A549 (cell line): Measurements from ENCODE around the gene RASGEF1C. TPM values are rescaled to one million over a fixed set of nuclear protein-coding genes. Genes with fewer than 3 reads are reported as not detected.

Experiments used
- ATAC-seq, 2 experiments: fragments of 200-7000 bp in 1 of 2; fragments of >200 bp in 1 of 2; cut with Nextera tagmentation in 1 of 2; cut with Tn5 transposase in 1 of 2; 3 replicates each; pipeline versions ENCODE4 v1.8.0 to v1.9.1; 2018 to 2020; ENCODE audit warnings: mild to moderate bottlenecking in 1 of 2, moderate library complexity in 1 of 2
- CTCF ChIA-PET: fragments of 300-600 bp; sonication (Branson Sonifier 250); formaldehyde crosslinking; extraction: SDS; loops from one replicate; lab custom pipeline; 2021; ENCODE audit warnings: antibody characterized with exemption, inconsistent platforms; lab: Yijun Ruan, JAX
- POLR2A ChIA-PET: fragments of 350-600 bp; formaldehyde crosslinking; extraction: SDS; loops from one replicate; lab custom pipeline; 2021; ENCODE audit warnings: antibody characterized with exemption, inconsistent platforms; lab: Yijun Ruan, JAX
- DNase-seq, 2 experiments: peaks; one replicate each; pipeline versions ENCODE4 v3.0.0 to v3.0.0-alpha.2; 2011 to 2016; ENCODE audit warnings: low read depth in 1 of 2, low spot score in 1 of 2
- FAIRE-seq: peaks from 2 replicates; lab custom pipeline; 2011; peaks lifted over from hg19 to GRCh38; lab: Jason Lieb, UNC
- H3K27ac ChIP-seq, 2 experiments: fragments of >200 bp; sonication (Bioruptor Twin); formaldehyde crosslinking; 3 replicates each; pipeline ENCODE4 v1.5.1; 2016 to 2017
- H3K4me1 ChIP-seq: fragments of >200 bp; sonication (Bioruptor Twin); formaldehyde crosslinking; 3 replicates; pipeline ENCODE4 v1.6.1; 2016
- H3K4me2 ChIP-seq: fragments of >200 bp; sonication (Bioruptor Twin); formaldehyde crosslinking; 3 replicates; pipeline ENCODE4 v1.6.1; 2016
- H3K4me3 ChIP-seq: fragments of >200 bp; sonication (Bioruptor Twin); formaldehyde crosslinking; 3 replicates; pipeline ENCODE4 v1.5.1; 2016
- H3K9me3 ChIP-seq: fragments of >200 bp; sonication (Bioruptor Twin); formaldehyde crosslinking; 3 replicates; pipeline ENCODE4 v1.6.1; 2016
- ESRRA ChIP-seq: fragments of 150-350 bp; IDR thresholded peaks from 2 replicates; pipeline ENCODE4 v1.6.1; 2014; ENCODE audit warnings: mild to moderate bottlenecking, low read length, borderline replicate concordance
- HES2 ChIP-seq: fragments of >200 bp; sonication (Bioruptor Twin); formaldehyde crosslinking; IDR thresholded peaks from 2 replicates; pipeline ENCODE4 v1.6.1; 2016
- HOXA7 ChIP-seq: fragments of 250-450 bp; sonication (Bioruptor Pico); IDR thresholded peaks from 2 replicates; pipeline ENCODE4 v1.5.0; 2020; ENCODE audit warnings: mild to moderate bottlenecking, moderate library complexity
- KDM5A ChIP-seq: fragments of 200-600 bp; sonication (generic); IDR thresholded peaks from 2 replicates; pipeline ENCODE4 v1.6.1; 2016; ENCODE audit warnings: antibody characterized with exemption, mild to moderate bottlenecking
- REST ChIP-seq: fragments of 200-600 bp; sonication (generic); IDR thresholded peaks from 2 replicates; pipeline ENCODE4 v1.6.1; 2016; ENCODE audit warnings: antibody characterized with exemption, mild to moderate bottlenecking, moderate library complexity
- RNF2 ChIP-seq: fragments of 200-600 bp; sonication (generic); IDR thresholded peaks from 2 replicates; pipeline ENCODE4 v1.6.1; 2016; ENCODE audit warnings: low read depth, mild to moderate bottlenecking, antibody characterized with exemption, moderate library complexity, borderline replicate concordance
- SREBF2 ChIP-seq: fragments of 450-650 bp; IDR thresholded peaks from 2 replicates; pipeline ENCODE4 v1.6.1; 2014; ENCODE audit warnings: mild to moderate bottlenecking, moderate library complexity
- TP53 ChIP-seq: fragments of 250-450 bp; sonication (Bioruptor Pico); IDR thresholded peaks from 2 replicates; pipeline ENCODE4 v1.5.0; 2021; ENCODE audit warnings: mild to moderate bottlenecking, moderate library complexity
- ZC3H11A ChIP-seq: fragments of 450-650 bp; IDR thresholded peaks from 2 replicates; pipeline ENCODE4 v1.6.1; 2014; ENCODE audit warnings: antibody characterized with exemption, mild to moderate bottlenecking
- WGBS: methylation state at CpG from one replicate; pipeline ENCODE4 v1.1.6; 2017; ENCODE audit errors: missing lambda C conversion rate; 5-methylcytosine and 5-hydroxymethylcytosine counted together
- polyA plus RNA-seq, 4 experiments: library from polyadenylated mRNA; depleted of rRNA in 3 of 4; stranded (reverse); fragments of >200 nt; fragmentation: RNase III in 1 of 4; extraction: RNeasy Plus Mini Kit Qiagen cat#74134 plus additional on column Dnase treatment in 1 of 4; gene quantifications; 2 replicates in 3 of 4; 3 replicates in 1 of 4; pipeline ENCODE4 v1.2.3, GENCODE V29; 2011 to 2017
- TF ChIP-seq, protein P1 (sequence below): fragments of 250-450 bp; sonication (Bioruptor Pico); IDR thresholded peaks from 2 replicates; pipeline ENCODE4 v1.5.0; 2021; ENCODE audit warnings: mild to moderate bottlenecking, moderate library complexity, borderline replicate concordance
- TF ChIP-seq, protein P2 (sequence below): IDR thresholded peaks from 2 replicates; pipeline ENCODE4 v1.6.1; 2012; ENCODE audit warnings: low read depth, borderline replicate concordance

Gene RASGEF1C
- polyA plus RNA-seq, 2 of the 4 experiments (the other 2 are of a cell fraction), result 0.12 TPM; not detected in 1

DNA sequence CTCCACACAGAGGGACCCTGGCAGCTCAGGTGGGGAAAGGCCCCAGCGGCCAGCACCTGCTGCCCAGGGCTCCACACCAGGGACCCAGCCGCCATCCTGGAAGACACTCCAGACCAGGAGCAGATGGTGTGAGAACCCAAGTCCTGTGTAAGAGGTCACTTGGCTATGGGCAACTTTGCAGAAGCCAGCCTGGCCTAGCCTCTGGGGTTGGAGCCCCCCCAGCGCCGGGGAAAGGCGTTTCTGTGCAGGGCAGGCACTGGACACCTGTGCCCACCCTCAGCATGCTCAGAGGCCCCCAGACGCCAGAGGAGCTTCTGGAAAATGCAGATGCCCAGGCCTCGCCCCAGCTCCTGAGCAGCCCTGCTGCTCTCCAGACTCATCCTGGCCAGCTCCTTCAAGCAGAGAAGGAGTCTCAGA lies 34.0 kb downstream of the RASGEF1C start:
- DNase-seq (no peak), ATAC-seq (no peak), FAIRE-seq (no peak)
- CTCF ChIA-PET, result interaction anchor here (0.9 kb wide), 1 partner anchor 66 kb away, joined by 3 read pairs; no protein-coding TSS in a partner anchor
- Histone ChIP-seq H3K4me2 (no peak overlapping the region), H3K27ac (no peak overlapping the region), H3K4me1 (peaks cover 3% of the 10 kb centered on the region; the same call in 1 of the 3 replicates), H3K9me3 (no peaks in the 10 kb centered on the region), H3K4me3 (no peak overlapping the region)
- TF ChIP-seq ZC3H11A (no peak), SREBF2 (no peak)
- 39% methylated on average over 5 of the region's 7 CpGs for WGBS
- POLR2A ChIA-PET, result no interaction called here

DNA sequence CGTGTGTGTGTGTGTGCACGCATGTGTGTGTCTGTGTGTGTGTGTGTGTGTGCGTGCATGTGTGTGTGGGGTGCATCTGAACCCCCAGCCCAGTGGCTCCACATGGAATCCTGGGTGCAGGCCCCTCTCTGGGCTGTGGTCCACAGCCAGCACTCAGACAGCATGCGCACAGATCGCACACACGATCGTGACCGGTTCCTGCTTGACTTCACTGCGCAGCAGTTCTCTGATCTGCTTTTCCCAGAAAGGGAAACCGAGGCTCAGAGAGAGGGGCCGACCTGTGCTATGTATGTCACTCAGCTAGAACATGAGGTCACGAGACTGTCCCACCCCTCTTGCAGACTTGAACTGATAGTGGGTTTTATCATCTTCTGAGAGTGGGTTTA lies 34.4 kb downstream of the RASGEF1C start:
- no peak overlapping the region for H3K27ac ChIP-seq
- ChIA-PET CTCF (no interaction called here), POLR2A (no interaction called here)

GRCh38 chr5:180173875-180174586 lies 35.0 kb downstream of the RASGEF1C start:
- FAIRE-seq (no peak), DNase-seq (peak in 1 of 2 experiments; percentile 19), ATAC-seq (no peak)
- Histone ChIP-seq H3K27ac (no peak overlapping the region), H3K4me3 (no peak overlapping the region), H3K4me1 (peaks cover 3% of the 10 kb centered on the region; the same call in 1 of the 3 replicates), H3K4me2 (peak overlapping the region; percentile 39; the same call in 1 of the 3 replicates), H3K9me3 (no peaks in the 10 kb centered on the region)
- TF ChIP-seq HES2, result no peak
- TF ChIP-seq, protein P1, sequence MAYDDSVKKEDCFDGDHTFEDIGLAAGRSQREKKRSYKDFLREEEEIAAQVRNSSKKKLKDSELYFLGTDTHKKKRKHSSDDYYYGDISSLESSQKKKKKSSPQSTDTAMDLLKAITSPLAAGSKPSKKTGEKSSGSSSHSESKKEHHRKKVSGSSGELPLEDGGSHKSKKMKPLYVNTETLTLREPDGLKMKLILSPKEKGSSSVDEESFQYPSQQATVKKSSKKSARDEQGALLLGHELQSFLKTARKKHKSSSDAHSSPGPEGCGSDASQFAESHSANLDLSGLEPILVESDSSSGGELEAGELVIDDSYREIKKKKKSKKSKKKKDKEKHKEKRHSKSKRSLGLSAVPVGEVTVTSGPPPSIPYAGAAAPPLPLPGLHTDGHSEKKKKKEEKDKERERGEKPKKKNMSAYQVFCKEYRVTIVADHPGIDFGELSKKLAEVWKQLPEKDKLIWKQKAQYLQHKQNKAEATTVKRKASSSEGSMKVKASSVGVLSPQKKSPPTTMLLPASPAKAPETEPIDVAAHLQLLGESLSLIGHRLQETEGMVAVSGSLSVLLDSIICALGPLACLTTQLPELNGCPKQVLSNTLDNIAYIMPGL, result no peak
- TF ChIP-seq RNF2, result no peak
- TF ChIP-seq ESRRA, result no peak
- TF ChIP-seq KDM5A, result no peak
- TF ChIP-seq SREBF2, result no peak
- TF ChIP-seq REST, result no peak
- no peak for TF ChIP-seq HOXA7
- TF ChIP-seq, protein P2, sequence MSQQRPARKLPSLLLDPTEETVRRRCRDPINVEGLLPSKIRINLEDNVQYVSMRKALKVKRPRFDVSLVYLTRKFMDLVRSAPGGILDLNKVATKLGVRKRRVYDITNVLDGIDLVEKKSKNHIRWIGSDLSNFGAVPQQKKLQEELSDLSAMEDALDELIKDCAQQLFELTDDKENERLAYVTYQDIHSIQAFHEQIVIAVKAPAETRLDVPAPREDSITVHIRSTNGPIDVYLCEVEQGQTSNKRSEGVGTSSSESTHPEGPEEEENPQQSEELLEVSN, result no peak
- CTCF ChIA-PET, result no interaction called here
- POLR2A ChIA-PET, result no interaction called here
- WGBS, result 70% methylated on average over 25 of the region's 27 CpGs

More for the DNA sequence above, 34.4 kb downstream of the RASGEF1C start:
- TF ChIP-seq TP53, result no peak
- TF ChIP-seq, all 56 proteins: peak for 0
- peaks cover 3% of the 10 kb centered on the region; the same call in 1 of the 3 replicates for H3K4me1 ChIP-seq
- DNase-seq (no peak), FAIRE-seq (no peak), ATAC-seq (no peak)
- WGBS, result 76% methylated on average over 12 of the region's 12 CpGs
- H3K4me3 ChIP-seq, result no peak overlapping the region
- H3K4me2 ChIP-seq, result 0 out of 3 replicates have a peak overlapping the region, but pooled peaks have one; percentile 39
- H3K9me3 ChIP-seq, result no peaks in the 10 kb centered on the region
